HEK293 (cell line): Measurements from ENCODE around the gene ATP4A.

ENCODE experiments used
- BCL11A ChIP-seq: fragments of 450-650 bp; formaldehyde crosslinking; IDR thresholded peaks from 2 replicates; pipeline ENCODE4 v1.5.1; 2016; ENCODE audit warnings: low read depth, missing biosample characterization, missing genetic modification characterization
- GLI4 ChIP-seq: fragments of 450-650 bp; formaldehyde crosslinking; IDR thresholded peaks from 2 replicates; pipeline ENCODE4 v1.5.1; 2016; ENCODE audit warnings: missing biosample characterization, missing genetic modification characterization
- HOXA7 ChIP-seq: sonication (generic); formaldehyde crosslinking; IDR thresholded peaks from 2 replicates; pipeline ENCODE4 v1.8.1; 2022; ENCODE audit warnings: missing genetic modification reagents, borderline replicate concordance
- KLF8 ChIP-seq: fragments of 450-650 bp; formaldehyde crosslinking; IDR thresholded peaks from 2 replicates; pipeline ENCODE4 v1.5.1; 2016; ENCODE audit warnings: missing biosample characterization, missing genetic modification characterization
- REPIN1 ChIP-seq: fragments of 450-650 bp; formaldehyde crosslinking; IDR thresholded peaks from 2 replicates; pipeline ENCODE4 v1.5.1; 2017; ENCODE audit warnings: missing biosample characterization, missing genetic modification characterization, low read depth
- ZBTB48 ChIP-seq: fragments of 450-650 bp; formaldehyde crosslinking; IDR thresholded peaks from 2 replicates; pipeline ENCODE4 v1.5.1; 2016; ENCODE audit warnings: missing biosample characterization, missing genetic modification characterization
- ZNF121 ChIP-seq: fragments of 450-650 bp; formaldehyde crosslinking; IDR thresholded peaks from 2 replicates; pipeline ENCODE4 v1.5.1; 2016; ENCODE audit warnings: missing biosample characterization, missing genetic modification characterization
- ZNF132 ChIP-seq: fragments of 450-650 bp; formaldehyde crosslinking; IDR thresholded peaks from 2 replicates; pipeline ENCODE4 v1.5.1; 2017; ENCODE audit warnings: missing biosample characterization, missing genetic modification characterization, borderline replicate concordance
- ZNF146 ChIP-seq: fragments of 450-650 bp; formaldehyde crosslinking; IDR thresholded peaks from 2 replicates; pipeline ENCODE4 v1.5.1; 2016; ENCODE audit warnings: missing biosample characterization, missing genetic modification characterization
- ZNF155 ChIP-seq: fragments of 450-650 bp; formaldehyde crosslinking; IDR thresholded peaks from 2 replicates; pipeline ENCODE4 v1.5.1; 2016; ENCODE audit warnings: missing biosample characterization, missing genetic modification characterization
- ZNF350 ChIP-seq: fragments of 450-650 bp; formaldehyde crosslinking; IDR thresholded peaks from 2 replicates; pipeline ENCODE4 v1.5.0; 2017; ENCODE audit warnings: missing biosample characterization, mild to moderate bottlenecking, missing genetic modification characterization
- ZNF37A ChIP-seq: fragments of 450-650 bp; IDR thresholded peaks from 2 replicates; pipeline ENCODE4 v1.5.1; 2018; ENCODE audit warnings: missing biosample characterization, missing genetic modification characterization
- ZNF426 ChIP-seq: fragments of 450-650 bp; formaldehyde crosslinking; IDR thresholded peaks from 2 replicates; pipeline ENCODE4 v1.5.1; 2017; ENCODE audit warnings: missing biosample characterization, missing genetic modification characterization, mild to moderate bottlenecking, inconsistent platforms, moderate library complexity
- ZNF558 ChIP-seq: fragments of 450-650 bp; formaldehyde crosslinking; IDR thresholded peaks from 2 replicates; pipeline ENCODE4 v1.5.1; 2016; ENCODE audit warnings: missing biosample characterization, missing genetic modification characterization
- ZNF560 ChIP-seq: fragments of 450-650 bp; formaldehyde crosslinking; IDR thresholded peaks from 2 replicates; pipeline ENCODE4 v1.5.1; 2017; ENCODE audit warnings: missing biosample characterization, missing genetic modification characterization, borderline replicate concordance
- ZNF571 ChIP-seq: fragments of 450-650 bp; formaldehyde crosslinking; IDR thresholded peaks from 2 replicates; pipeline ENCODE4 v1.5.0; 2017; ENCODE audit warnings: missing biosample characterization, missing genetic modification characterization
- ZNF658 ChIP-seq: fragments of 450-650 bp; formaldehyde crosslinking; IDR thresholded peaks from 2 replicates; pipeline ENCODE4; 2016; ENCODE audit warnings: missing biosample characterization, missing genetic modification characterization
- ZNF792 ChIP-seq: fragments of 450-650 bp; formaldehyde crosslinking; IDR thresholded peaks from 2 replicates; pipeline ENCODE4 v1.5.1; 2016; ENCODE audit warnings: missing biosample characterization, missing genetic modification characterization
- TF ChIP-seq, protein P1 (sequence below): fragments of 450-650 bp; formaldehyde crosslinking; IDR thresholded peaks from 2 replicates; pipeline ENCODE4 v1.5.1; 2017; ENCODE audit warnings: missing biosample characterization, missing genetic modification characterization
- TF ChIP-seq, protein P2 (sequence below): fragments of 450-650 bp; IDR thresholded peaks from 2 replicates; pipeline ENCODE4 v1.5.1; 2018; ENCODE audit warnings: missing biosample characterization, mild to moderate bottlenecking, missing genetic modification characterization
- TF ChIP-seq, protein P3 (sequence below): fragments of 450-650 bp; formaldehyde crosslinking; IDR thresholded peaks from 2 replicates; pipeline ENCODE4 v1.5.1; 2016; ENCODE audit warnings: missing biosample characterization, missing genetic modification characterization, low read depth
- TF ChIP-seq, protein P4 (sequence below): fragments of 450-650 bp; formaldehyde crosslinking; IDR thresholded peaks from 2 replicates; pipeline ENCODE4 v1.5.1; 2016; ENCODE audit warnings: missing biosample characterization, missing genetic modification characterization
- TF ChIP-seq, protein P5 (sequence below): fragments of 450-650 bp; formaldehyde crosslinking; IDR thresholded peaks from 2 replicates; pipeline ENCODE4 v1.5.1; 2016; ENCODE audit warnings: missing biosample characterization, missing genetic modification characterization

Gene ATP4A

DNA sequence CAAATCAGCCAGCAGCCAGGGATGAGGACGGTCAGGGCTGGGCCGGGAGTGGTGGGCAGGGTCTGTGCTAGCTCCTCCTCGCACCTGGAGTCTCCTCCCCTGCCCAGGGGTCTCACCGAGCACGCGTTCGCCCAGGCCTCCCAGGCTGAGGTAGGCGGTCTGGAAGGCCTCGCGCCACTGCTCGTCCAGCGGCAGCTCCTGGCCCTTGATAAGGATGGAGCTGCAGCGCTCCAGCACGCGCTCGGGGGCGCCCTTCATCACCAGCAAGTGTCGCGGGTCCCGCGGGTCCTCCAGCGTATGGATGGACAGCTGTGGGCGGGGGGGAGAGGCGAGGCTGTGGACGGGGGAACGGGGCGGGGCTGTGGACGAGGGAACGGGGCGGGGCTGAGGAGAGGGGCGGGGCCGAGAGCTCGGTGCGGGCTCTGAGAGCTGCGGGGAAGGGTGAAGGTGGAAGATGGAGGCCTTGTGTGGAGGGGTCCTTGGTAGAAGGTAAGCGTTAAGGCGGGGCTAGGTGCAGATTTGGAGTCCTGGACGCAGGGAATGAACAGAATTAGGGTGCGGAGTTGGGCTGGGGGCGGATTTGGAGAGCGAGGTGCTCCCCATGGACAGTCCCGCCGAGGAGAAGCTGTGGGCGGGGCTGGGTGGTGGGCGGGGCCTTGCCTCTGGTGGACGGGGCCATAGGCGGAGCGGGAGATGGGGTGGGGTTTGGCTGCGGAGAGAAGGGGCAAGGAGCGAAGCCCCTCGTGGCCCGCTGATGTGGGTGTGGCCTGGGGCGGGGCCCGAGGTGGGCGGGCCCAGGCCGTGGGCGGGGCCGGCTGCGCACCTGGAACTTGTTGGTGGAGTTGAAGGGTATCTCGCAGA lies 5.7 kb downstream of the ATP4A start (continued):
- TF ChIP-seq, protein P1, sequence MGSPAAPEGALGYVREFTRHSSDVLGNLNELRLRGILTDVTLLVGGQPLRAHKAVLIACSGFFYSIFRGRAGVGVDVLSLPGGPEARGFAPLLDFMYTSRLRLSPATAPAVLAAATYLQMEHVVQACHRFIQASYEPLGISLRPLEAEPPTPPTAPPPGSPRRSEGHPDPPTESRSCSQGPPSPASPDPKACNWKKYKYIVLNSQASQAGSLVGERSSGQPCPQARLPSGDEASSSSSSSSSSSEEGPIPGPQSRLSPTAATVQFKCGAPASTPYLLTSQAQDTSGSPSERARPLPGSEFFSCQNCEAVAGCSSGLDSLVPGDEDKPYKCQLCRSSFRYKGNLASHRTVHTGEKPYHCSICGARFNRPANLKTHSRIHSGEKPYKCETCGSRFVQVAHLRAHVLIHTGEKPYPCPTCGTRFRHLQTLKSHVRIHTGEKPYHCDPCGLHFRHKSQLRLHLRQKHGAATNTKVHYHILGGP (tag by site-specific recombination), result no peak
- TF ChIP-seq ZBTB48 (tag by site-specific recombination) (0 out of 2 replicates have a peak, but pooled peaks have one; percentile 11), ZNF571 (tag by site-specific recombination) (no peak), GLI4 (tag by site-specific recombination) (no peak), ZNF792 (tag by site-specific recombination) (no peak; the same call in 1 of the 2 replicates), ZNF426 (tag by site-specific recombination) (no peak), ZNF658 (tag by site-specific recombination) (no peak), REPIN1 (no peak), ZNF121 (tag by site-specific recombination) (no peak), ZNF560 (no peak), ZNF558 (no peak), ZNF155 (tag by site-specific recombination) (no peak), ZNF146 (tag by site-specific recombination) (peak; percentile 34; the same call in 1 of the 2 replicates), BCL11A (tag by site-specific recombination) (peak; percentile 83; the same call in 1 of the 2 replicates), HOXA7 (CRISPR knock-in tag) (no peak), ZNF350 (tag by site-specific recombination) (no peak), ZNF37A (tag by site-specific recombination) (no peak), ZNF132 (no peak), KLF8 (tag by site-specific recombination) (peak; percentile 100)
- TF ChIP-seq, protein P2, sequence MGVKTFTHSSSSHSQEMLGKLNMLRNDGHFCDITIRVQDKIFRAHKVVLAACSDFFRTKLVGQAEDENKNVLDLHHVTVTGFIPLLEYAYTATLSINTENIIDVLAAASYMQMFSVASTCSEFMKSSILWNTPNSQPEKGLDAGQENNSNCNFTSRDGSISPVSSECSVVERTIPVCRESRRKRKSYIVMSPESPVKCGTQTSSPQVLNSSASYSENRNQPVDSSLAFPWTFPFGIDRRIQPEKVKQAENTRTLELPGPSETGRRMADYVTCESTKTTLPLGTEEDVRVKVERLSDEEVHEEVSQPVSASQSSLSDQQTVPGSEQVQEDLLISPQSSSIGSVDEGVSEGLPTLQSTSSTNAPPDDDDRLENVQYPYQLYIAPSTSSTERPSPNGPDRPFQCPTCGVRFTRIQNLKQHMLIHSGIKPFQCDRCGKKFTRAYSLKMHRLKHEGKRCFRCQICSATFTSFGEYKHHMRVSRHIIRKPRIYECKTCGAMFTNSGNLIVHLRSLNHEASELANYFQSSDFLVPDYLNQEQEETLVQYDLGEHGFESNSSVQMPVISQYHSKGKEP (tag by site-specific recombination), result no peak
- TF ChIP-seq, protein P3, sequence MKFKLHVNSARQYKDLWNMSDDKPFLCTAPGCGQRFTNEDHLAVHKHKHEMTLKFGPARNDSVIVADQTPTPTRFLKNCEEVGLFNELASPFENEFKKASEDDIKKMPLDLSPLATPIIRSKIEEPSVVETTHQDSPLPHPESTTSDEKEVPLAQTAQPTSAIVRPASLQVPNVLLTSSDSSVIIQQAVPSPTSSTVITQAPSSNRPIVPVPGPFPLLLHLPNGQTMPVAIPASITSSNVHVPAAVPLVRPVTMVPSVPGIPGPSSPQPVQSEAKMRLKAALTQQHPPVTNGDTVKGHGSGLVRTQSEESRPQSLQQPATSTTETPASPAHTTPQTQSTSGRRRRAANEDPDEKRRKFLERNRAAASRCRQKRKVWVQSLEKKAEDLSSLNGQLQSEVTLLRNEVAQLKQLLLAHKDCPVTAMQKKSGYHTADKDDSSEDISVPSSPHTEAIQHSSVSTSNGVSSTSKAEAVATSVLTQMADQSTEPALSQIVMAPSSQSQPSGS (tag by site-specific recombination), result no peak
- TF ChIP-seq, protein P4, sequence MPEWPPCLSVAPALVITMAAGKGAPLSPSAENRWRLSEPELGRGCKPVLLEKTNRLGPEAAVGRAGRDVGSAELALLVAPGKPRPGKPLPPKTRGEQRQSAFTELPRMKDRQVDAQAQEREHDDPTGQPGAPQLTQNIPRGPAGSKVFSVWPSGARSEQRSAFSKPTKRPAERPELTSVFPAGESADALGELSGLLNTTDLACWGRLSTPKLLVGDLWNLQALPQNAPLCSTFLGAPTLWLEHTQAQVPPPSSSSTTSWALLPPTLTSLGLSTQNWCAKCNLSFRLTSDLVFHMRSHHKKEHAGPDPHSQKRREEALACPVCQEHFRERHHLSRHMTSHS (tag by site-specific recombination), result no peak
- TF ChIP-seq, protein P5, sequence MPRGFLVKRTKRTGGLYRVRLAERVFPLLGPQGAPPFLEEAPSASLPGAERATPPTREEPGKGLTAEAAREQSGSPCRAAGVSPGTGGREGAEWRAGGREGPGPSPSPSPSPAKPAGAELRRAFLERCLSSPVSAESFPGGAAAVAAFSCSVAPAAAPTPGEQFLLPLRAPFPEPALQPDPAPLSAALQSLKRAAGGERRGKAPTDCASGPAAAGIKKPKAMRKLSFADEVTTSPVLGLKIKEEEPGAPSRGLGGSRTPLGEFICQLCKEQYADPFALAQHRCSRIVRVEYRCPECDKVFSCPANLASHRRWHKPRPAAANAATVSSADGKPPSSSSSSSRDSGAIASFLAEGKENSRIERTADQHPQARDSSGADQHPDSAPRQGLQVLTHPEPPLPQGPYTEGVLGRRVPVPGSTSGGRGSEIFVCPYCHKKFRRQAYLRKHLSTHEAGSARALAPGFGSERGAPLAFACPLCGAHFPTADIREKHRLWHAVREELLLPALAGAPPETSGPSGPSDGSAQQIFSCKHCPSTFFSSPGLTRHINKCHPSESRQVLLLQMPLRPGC (tag by site-specific recombination), result no peak; the same call in 1 of the 2 replicates
